Muscle of arm (tissue), 12 donors: ENCODE results near the gene TMEM88. TPM values are rescaled to one million over a fixed set of nuclear protein-coding genes. Genes with fewer than 3 reads are reported as not detected.

ENCODE experiments used
- DNase-seq: peaks from one replicate; pipeline ENCODE4 v3.0.0-alpha.2; 2013
- polyA plus RNA-seq, 12 donors: library from polyadenylated mRNA; unstranded; fragments of 120-200 nt; gene quantifications; one replicate each; pipeline ENCODE4 v1.2.1, GENCODE V29; 2013; ENCODE audit not compliant: insufficient read length in 12 of 12

TMEM88 gene
- polyA plus RNA-seq, 12 donors: 14.1 to 29.0 (median 20.2) TPM; not detected in 1

DNA sequence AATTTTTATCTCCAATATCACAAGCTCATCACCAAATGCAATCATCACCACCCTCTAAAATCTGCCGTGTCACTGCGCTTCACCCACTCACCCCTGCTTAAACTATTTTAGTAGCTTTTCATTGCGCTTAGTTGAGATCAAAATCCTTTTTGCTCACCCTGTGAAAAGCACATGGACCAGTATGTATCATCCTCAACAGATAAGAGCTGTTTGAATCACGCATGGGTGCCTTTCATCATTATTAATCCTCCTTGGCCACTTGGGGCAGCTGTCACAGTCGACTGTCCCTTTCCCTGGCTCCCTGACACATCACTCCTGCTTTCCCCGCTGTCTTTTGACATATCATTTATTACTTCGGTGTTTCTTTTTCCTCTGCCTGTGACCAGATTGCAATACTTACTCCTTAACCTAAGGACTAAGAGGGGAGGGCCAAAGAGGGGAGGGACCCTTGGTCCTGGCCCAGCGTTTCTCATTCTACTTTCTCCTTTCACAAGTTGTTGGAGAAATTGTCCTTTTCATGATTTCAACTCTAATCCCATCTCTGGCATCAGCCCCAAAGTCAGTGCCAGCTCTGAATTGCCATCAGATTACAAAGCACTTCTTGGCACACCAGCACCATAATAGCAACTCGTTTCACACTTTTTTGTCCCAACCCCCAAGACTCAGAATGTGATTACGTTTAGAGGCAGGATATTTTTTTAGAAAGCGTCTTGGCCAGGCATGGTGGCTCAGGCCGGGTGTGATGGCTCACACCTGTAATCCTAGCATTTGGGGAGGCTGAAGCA, 29.5 kb upstream of the TMEM88 start:
- DNase-seq: no peak

DNA sequence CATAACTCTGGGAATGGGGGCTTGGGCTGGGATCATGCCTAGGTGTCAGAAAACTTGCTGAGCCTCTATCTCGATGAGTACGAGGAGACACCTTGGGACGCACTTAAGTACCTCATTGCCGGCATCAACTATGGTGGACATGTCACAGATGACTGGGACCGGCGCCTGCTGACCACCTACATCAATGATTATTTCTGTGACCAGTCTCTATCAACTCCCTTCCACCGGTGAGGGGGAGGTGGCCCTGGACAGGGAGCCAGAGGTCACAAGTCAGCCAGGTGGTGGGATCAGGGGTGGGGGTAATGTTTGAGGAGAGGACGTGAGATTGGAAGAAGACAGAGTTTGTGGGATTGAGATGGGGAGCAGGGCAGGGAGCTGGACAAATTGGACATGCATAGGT, 24.2 kb upstream of the TMEM88 start:
- no peak for DNase-seq

DNA sequence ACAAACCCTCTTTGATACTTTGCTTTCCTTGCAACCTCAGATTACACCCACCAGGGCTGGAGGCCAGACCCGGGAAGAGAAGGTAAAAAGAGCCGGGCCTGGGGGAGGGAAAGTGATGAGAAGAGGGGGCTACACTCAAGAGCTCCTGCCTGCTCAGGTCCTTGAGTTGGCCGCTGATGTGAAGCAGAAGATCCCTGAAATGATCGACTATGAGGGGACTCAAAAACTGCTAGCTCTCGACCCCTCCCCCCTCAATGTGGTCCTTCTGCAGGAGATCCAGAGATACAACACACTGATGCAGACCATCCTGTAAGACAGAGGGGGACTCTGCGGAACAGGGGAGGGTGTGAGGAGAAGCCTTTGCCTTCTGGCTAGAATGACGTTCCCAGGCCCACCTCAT, 23.6 kb upstream of the TMEM88 start:
- DNase-seq: no peak

DNA sequence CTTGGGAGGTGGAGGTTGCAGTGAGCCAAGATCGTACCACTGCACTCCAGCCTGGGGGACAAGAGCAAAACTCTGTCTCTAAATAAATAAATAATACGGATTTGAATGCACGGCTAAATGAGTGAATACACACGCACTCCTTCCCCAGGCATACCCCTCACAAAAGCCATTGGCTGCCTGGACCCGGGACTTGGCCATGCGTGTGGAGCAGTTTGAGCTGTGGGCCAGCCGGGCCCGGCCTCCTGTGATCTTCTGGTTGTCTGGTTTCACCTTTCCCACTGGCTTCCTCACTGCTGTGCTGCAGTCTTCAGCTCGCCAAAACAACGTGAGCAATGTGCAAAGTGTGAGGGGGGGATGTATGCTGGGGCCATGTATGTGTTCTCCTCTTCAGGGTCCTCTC, 22.4 kb upstream of the TMEM88 start:
- no peak for DNase-seq

DNA sequence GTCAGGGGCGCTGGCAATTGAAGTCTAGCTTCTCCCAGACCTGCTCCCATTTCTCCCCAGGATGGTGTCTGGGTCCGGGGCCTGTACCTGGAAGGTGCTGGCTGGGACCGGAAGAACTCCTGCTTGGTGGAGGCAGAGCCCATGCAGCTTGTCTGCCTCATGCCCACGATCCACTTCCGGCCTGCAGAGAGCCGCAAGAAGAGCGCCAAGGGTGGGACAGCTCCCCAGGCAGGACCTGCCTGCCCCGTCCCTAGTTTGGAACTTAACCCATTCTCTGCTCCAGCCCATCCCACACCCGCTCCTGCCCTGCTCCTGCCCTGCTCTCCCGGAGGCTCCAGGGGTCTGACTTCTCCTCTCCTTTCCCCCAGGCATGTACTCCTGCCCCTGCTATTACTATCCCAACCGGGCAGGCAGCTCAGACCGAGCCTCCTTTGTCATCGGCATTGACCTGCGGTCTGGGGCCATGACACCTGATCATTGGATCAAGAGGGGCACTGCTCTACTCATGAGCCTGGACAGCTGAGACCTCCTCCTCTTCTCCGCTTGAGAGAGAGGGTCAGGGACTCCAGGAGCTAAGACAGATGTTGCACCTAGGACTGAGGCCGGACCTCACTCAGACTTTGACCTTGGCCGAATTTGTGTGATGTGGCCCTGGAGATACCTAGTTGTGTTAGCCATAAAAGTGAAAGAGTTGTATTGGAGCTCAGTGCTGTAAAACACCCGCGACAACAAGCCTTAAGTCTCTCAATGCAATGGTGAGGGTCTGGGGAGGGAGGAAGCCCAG, 21.7 kb upstream of the TMEM88 start:
- DNase-seq: no peak

DNA sequence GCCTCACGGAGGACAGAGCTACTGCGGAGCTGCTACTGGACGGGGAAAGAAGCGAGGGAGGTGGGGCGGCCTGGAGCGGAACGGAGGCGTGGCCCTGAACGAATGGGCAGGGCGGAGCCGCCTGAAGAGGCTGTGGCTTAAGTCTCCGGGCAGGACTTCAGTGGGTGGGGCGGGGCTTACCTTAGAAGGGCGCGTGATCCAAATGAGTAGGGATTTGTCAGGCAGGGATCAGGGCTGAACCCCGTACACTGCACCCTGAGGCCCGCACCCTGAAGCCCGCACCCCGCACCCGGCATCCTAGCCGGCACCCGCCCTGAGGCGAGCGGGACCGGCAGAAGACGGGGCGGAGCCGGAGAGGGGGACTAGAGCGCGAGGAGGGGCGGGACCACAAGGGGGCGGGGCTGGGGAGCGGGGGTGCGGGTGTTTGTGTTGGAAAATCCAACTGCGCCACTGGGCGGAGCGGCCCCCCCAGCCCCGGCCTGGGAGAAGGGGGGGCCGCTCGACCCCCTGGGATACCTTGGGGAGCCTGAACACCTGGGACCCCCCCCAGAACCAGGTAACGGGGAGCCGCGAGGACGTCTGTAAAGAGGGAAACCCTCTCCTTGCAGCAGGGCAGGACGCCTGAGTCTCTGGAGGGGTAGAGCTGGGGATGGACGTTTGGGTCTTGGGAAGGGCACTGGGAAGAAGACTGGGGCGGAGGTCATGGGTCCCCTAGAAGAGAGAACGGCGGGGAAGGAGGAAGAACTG, 20.9 kb upstream of the TMEM88 start, which contains the start of gene KDM6B:
Gene KDM6B (plus strand): TSS at position 423 of the 747 bp plus-strand sequence. CDS start 11,338 bp downstream, outside the sequence.
- peak; percentile 90 for DNase-seq

DNA sequence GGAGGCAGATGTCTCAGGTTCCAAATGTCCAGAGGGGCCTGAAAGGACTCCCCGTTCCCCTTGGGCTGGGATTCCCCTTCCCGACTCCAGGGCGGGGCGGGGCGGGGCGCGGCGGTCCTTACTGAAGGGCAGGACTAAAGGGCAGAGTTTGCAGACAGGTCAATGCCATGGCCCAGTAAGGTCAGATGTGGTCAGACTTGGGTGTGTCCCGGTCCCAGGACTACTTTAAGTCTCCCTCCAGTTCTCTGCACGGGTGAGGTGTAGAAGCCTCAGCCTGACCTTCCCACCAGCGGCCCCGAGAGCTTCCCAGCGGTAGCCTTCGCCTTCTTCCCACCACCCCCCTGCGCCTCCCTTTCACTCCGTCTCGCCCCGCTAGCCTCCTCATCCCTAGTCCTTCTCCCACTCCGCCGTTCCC, 20.3 kb upstream of the TMEM88 start:
- no peak for DNase-seq

DNA sequence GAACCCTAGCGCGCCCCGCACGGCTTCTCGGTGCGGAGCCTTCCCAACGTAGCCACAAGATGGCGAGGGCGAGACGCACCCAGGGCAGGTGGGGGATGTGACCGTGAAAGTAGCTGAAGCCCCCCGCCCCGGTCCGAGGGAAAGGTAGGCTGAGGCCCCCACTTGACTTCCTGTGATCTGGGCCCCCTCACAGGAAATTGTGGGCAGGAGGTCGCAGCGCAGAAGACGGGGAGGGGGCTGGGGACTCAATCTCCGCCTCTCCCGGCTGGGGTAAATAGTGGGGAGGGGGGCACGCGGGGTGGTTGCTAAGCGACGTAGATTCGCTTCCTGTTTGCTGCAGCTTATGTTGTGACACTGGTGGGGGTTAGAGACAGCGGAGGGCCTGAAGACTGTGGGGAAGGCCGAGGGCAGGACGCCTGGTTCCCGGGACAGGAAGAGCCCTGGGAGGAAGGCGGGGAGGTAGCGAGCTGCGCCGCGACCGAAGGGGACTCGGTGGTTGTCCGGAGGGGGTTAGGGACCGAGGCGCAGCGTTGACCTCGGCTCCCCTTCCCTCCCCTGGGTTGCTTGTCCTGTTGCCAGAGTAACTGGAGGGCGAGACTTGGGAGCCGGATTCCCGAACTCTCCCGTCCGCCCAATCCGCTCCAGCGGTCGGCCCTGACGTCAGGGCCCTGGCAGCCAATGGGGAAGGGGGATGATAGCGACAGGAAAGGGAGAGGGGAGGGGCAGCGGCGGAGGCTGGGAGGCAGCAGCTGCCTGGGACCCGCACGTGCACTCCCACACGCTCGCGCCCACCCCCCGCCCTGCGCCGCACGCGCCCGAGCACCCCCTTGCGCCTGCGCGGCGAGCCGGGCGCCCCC, 19.7 kb upstream of the TMEM88 start:
- DNase-seq: peak; percentile 99

DNA sequence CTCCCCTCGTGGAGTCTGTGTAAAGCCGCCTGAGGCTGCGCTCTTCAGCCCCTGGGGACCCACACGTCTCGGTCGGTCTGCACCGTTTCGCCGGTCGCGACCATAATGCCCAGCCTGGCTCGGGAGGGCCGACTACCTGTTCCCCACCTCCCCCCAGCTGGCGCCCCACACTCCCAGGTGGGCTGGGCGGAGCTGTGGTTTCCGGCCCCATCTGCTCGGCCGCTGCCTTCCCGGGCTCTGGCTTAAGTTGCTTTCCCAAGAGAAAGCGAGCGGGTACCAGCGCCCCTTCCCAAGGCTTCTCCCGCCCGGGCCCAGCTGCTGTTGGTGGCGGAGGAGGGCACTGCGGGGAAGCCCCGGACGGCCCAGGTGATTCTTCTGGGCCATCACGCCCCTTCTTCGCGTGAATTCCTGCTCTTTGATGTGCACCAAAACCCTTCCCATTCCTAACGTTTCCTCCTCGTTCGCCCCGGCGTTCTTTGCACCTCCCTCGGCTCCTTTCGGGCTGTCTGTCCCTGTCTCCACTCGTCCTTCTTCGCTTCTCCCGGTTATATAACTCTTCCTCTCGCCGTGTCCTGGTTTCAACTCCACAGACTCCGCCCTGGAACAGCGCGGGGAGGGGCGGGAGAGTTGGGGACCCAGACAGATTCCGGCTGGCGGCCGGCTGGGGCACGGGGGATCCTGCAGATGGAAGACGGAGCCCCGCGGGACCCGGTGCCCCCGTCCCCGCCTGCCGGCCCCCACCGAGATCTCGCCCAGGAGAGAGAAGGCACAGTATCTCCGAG, 18.9 kb upstream of the TMEM88 start:
- DNase-seq: peak; percentile 76

DNA sequence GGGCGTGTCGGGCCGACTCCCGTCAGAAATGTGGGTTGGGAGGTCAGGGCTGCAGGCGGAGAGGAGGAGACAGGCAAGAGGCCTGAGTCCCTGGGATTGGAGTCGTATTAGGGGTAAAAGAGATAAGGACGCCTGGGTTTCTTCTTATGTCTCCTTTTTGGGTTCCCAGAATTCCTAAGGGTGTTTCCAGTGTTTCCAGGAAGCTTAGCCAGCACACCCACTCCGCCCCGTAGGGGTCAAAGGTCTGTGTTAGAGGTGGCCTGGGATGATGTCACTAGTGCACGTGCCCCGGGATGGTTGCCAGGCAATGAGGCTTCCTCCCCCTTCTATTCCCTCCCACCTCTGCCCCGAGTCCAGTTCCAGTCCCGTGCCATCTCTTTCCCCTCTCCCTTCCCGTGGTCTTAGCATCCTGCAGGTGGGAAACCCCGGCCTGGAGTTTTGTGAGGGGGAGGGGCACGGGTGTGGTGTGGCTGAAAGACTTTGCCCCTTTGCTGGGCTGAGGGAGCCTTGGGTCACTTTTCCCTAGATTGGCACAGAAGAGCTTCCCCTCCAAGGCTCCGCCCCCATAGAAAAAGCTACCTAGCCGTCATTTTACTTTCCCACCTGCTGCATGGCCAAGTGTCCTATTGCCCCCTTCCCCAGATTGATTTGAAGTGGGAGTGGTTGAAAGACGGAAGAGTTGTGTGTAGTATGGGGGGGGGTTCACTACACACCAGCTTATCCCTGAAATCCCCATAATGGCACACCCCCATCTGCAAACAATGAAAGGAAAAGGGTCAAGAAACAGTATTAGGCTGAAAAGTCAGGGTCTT, 18.1 kb upstream of the TMEM88 start:
- peak; percentile 87 for DNase-seq

DNA sequence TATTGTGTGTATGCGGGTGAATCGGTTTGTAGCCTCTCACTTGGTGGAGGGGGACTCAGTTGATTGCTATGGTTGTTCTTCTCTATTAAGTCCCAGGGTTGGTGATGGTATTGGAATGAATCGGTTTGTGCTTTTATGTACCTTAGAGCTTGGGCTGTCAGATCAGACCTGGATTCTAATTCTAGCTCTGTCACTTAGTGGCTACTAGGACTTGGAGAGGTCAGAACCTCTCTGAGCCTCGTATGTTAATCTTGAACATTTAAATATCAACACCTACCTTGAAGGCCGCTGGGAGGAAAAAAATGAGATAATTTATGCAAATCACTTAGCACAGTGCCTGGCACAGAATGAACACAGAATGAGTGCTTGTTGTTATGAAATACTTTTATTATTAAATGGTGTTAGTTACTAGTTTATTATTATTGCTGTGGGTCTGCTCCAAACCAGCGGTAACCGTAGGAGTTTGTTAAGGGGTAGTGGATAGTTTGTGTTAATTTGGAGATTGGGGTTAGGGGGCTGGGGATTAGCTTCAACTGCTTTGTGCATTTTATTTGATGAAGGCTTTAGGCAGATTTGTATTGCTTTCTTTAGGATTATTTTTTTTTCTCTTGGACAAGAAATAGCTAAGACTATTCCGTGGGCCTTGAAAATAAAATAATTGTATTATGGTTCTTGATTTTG, 17.3 kb upstream of the TMEM88 start:
- no peak for DNase-seq

DNA sequence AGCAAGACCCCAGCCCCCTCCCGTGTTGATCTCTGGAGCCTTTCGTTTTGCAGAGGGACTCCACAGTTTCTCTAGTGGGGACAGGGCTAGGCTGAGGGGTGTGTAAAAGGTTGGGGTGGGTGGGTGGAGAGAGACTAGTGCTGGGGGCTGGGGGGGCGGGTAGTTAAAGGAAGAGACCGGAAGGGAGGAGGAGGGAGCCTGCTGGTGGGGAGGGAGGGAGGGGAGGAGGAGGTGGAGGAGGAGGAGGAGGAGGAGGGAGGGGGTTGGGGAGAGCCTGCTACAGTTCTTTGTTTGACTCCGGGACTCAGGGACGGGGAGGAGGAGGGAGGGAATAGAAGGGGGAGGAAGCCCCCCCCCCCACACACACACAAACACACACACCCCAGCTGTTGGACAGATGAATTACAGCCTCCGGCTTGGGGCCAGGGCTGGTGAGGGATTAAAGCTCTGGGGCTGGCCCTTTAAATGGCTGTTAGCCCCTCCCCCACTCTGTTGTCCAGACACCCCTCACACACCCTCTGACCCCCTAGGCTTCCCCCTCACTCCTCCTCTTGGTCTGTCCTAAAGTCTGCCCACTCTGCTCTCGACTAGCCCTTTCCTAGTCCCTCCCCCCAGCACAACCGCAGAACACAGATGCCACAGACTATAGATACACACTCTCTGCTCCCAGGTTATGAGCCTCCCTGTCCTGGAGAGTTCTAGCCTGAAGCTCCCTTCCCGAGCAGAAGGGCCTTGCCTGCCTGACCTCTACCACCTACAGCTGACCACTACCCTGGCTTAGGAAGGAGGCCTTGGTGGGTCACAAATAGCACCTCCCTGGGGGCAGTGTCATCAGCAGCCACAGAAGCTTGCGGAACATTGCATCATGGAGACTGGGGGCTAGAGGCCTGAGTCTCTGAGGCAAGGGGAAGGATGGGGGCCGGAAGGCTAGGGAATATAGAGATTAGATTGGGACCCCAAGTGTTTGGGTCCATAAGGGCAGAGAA, 16.5 kb upstream of the TMEM88 start:
- peak; percentile 57 for DNase-seq

DNA sequence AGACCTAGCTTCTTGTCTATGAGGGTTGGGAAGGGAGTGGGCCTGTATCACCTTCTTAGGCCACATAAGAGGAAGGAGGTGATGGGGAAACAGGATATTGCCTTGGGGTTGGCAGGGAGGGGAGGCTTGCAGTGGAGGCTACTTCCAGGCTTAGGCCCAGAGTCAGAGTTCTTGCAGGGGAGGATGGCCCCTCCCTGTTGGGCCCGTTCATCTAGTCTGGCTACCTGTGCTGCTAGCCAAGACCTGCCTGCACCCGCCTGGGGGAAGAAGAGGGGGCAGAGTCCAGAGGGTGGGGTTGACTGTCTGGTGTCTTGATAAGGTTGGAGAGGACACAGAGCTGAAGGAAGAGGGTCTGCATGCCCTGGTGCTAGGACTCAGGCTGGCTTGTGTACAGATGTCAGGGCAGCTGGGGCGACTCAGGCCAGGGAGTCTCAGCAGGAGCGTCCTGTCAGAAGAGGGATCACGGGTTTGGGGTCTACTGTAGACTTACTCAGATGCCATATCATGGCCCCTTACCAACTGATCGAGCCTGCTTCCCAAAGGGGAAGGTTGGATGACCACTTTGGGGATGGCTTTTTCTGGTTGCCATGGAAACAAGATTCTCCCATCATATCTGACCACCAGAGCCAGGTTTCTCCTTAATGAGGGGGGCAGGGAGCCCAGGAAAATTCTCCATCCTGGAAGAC, 15.5 kb upstream of the TMEM88 start:
- no peak for DNase-seq

DNA sequence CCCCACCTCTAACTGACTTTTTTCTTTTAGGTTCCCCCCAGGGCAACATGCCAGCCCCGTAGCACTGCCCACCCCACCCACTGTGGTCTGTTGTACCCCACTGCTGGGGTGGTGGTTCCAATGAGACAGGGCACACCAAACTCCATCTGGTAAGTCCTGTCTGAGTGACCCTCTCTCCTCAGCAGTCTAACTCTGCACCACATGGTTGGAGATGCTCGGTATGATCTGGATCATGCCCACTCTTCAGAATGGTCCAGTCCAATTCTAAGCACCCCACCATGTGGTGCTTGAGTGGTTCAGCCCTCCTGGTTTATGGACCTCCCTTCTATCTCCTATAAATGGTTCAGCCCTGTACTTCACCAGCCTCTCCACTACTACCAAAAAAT, 15.0 kb upstream of the TMEM88 start:
- no peak for DNase-seq

DNA sequence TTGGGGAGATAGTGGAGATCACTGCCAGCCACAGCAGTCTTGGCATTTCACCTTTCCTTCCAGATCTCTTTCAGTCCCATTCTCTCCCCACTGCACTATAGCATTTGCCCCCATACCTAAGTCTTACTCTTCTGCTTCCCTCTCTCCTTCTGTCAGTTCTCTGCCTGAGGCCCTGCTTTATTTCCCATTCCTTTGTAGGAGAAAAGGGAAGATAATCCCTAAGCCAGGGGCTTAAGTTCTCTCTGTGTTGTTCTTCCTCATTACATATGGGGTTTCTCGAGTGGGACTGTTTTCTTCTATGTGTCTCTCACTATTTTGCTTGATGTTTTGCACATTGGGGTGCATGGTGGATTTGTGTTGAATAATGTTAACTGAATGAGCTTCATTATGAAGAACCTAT, 14.4 kb upstream of the TMEM88 start:
- no peak for DNase-seq

DNA sequence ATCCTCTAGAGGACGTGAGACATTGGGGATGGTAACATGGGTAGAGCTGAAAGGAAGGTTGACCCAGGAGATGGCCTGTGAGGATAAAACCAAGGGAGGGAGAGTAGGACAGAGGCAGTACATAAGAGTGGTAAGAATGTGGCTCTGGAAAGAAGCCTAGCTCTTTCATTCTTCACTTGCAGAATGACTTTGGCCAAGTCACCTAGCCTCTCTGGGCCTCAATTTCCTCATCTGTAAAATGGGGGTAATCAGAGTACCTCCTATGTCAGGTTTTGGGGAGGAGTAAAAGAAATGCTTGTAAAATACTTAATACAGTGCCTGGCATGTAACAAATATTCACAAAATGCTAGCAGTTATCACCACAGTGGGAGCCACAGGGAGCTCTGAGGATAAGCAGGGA, 14.0 kb upstream of the TMEM88 start:
- no peak for DNase-seq

DNA sequence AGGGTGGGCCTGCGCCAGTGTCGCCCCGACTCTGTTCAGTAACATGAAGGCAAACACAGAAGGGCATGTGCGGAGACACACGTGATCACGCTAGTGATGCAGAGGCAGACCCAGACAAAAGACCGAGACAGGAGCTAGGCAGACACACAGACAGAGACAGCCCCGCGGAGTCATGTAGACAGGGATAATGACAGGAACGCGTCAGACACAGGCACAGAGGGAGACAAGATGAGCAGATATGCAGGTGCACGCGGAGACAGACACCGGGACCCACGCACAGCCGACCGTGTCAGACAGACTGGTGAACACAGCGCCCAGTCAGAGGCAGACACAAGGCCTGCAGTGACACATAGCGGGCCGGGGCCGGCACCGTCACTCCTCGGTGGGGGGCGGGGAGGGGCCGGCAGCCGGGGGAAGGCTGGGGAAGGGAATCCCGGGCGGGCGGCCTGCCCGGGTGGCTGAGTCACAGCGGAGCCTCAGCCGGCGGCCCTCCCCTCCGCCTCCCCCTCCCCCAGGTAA, 13.4 kb upstream of the TMEM88 start:
- DNase-seq: peak; percentile 86
